Neuronal stem cell (in vitro differentiated cells): ENCODE results near the gene USP53.

ENCODE experiments used
- DNase-seq: peaks from one replicate; pipeline ENCODE4 v3.0.0-alpha.2; 2013; ENCODE audit warnings: low spot score
- H2AFZ ChIP-seq: one replicate; pipeline ENCODE4 v1.6.1; 2013; ENCODE audit warnings: mild to moderate bottlenecking, low read length, inconsistent platforms
- H2AK5ac ChIP-seq: 2 replicates; pipeline ENCODE4 v1.6.1; 2013; ENCODE audit warnings: low read depth, mild to moderate bottlenecking, inconsistent platforms, low read length, moderate library complexity, mixed read lengths
- H2BK120ac ChIP-seq: 2 replicates; pipeline ENCODE4 v1.6.1; 2013; ENCODE audit warnings: low read depth, mild to moderate bottlenecking, inconsistent platforms, low read length, moderate library complexity, mixed read lengths
- H2BK12ac ChIP-seq: one replicate; pipeline ENCODE4 v1.6.1; 2013; ENCODE audit warnings: low read length, inconsistent platforms
- H2BK15ac ChIP-seq: 2 replicates; pipeline ENCODE4 v1.6.1; 2013; ENCODE audit warnings: mild to moderate bottlenecking, low read length, inconsistent platforms, mixed read lengths
- H2BK5ac ChIP-seq: one replicate; pipeline ENCODE4 v1.6.1; 2013; ENCODE audit warnings: inconsistent platforms, mild to moderate bottlenecking, low read length, moderate library complexity
- H3K14ac ChIP-seq: one replicate; pipeline ENCODE4 v1.6.1; 2013; ENCODE audit warnings: low read length, inconsistent platforms
- H3K18ac ChIP-seq: 2 replicates; pipeline ENCODE4 v1.6.1; 2013; ENCODE audit warnings: low read length, inconsistent platforms
- H3K23ac ChIP-seq: 2 replicates; pipeline ENCODE4 v1.6.1; 2013; ENCODE audit warnings: low read depth, mild to moderate bottlenecking, mixed read lengths, low read length, inconsistent platforms; ENCODE audit not compliant: poor library complexity
- H3K27ac ChIP-seq: replicated peaks from 3 replicates; pipeline ENCODE4 v1.5.1; 2013; ENCODE audit warnings: low read length, inconsistent platforms
- H3K27me3 ChIP-seq, 3 experiments: 2 replicates each; pipeline ENCODE4 v1.6.1; 2013; ENCODE audit warnings: low read length in 3 of 3, mild to moderate bottlenecking in 2 of 3, inconsistent platforms in 1 of 3, low read depth in 1 of 3, mixed read lengths in 1 of 3, moderate library complexity in 1 of 3; ENCODE audit not compliant: control insufficient read depth in 3 of 3, insufficient read depth in 3 of 3
- H3K36me3 ChIP-seq, 2 donors: replicated peaks in 1 of 2; 2 replicates each; pipeline ENCODE4 v1.6.1; 2013; ENCODE audit warnings: low read length in 2 of 2; ENCODE audit not compliant: control insufficient read depth in 2 of 2, insufficient read depth in 2 of 2
- H3K4ac ChIP-seq: 2 replicates; pipeline ENCODE4 v1.6.1; 2013; ENCODE audit warnings: inconsistent platforms, mild to moderate bottlenecking, low read length, moderate library complexity
- H3K4me1 ChIP-seq, 2 donors: 1 replicate in 1 of 2; 2 replicates in 1 of 2; pipeline ENCODE4 v1.6.1; 2013; ENCODE audit warnings: low read length in 2 of 2, low read depth in 1 of 2; ENCODE audit not compliant: control insufficient read depth in 2 of 2, insufficient read depth in 1 of 2
- H3K4me2 ChIP-seq: one replicate; pipeline ENCODE4 v1.6.1; 2013; ENCODE audit warnings: mild to moderate bottlenecking, low read length, inconsistent platforms; ENCODE audit not compliant: insufficient read depth, poor library complexity, severe bottlenecking
- H3K4me3 ChIP-seq, 2 donors: 2 replicates each; pipeline ENCODE4 v1.5.1; 2013; ENCODE audit warnings: low read length in 2 of 2, mild to moderate bottlenecking in 2 of 2, inconsistent platforms in 1 of 2, moderate library complexity in 1 of 2
- H3K79me1 ChIP-seq: one replicate; pipeline ENCODE4 v1.6.1; 2013; ENCODE audit warnings: low read depth, mild to moderate bottlenecking, inconsistent platforms, low read length, moderate library complexity
- H3K9ac ChIP-seq: one replicate; pipeline ENCODE4 v1.6.1; 2013; ENCODE audit warnings: mild to moderate bottlenecking, low read depth, low read length, inconsistent platforms; ENCODE audit not compliant: poor library complexity
- H3K9me3 ChIP-seq, 2 donors: replicated peaks in 1 of 2; 2 replicates each; pipeline versions ENCODE3 to v1.6.1; 2013; ENCODE audit warnings: low read length in 2 of 2, mild to moderate bottlenecking in 2 of 2, inconsistent platforms in 1 of 2, low read depth in 1 of 2, mixed read lengths in 1 of 2, moderate library complexity in 1 of 2; ENCODE audit not compliant: control insufficient read depth in 2 of 2, insufficient read depth in 1 of 2
- H4K8ac ChIP-seq: one replicate; pipeline ENCODE4 v1.6.1; 2013; ENCODE audit warnings: low read depth, mild to moderate bottlenecking, inconsistent platforms, low read length, moderate library complexity
- H4K91ac ChIP-seq: one replicate; pipeline ENCODE4 v1.6.1; 2013; ENCODE audit warnings: low read length, low read depth, mild to moderate bottlenecking, inconsistent platforms; ENCODE audit not compliant: poor library complexity
- WGBS, 2 donors: extraction: QIAGEN DNeasy Blood & Tissue Kit; methylation state at CpG; one replicate each; pipeline ENCODE4 v1.1.7; 2013; ENCODE audit warnings: missing lambda C conversion rate in 2 of 2, mixed read lengths in 1 of 2; ENCODE audit not compliant: insufficient read length in 2 of 2, insufficient replicate concordance in 1 of 2; ENCODE audit errors: extremely low coverage in 2 of 2; 5-methylcytosine and 5-hydroxymethylcytosine counted together

Gene USP53

DNA sequence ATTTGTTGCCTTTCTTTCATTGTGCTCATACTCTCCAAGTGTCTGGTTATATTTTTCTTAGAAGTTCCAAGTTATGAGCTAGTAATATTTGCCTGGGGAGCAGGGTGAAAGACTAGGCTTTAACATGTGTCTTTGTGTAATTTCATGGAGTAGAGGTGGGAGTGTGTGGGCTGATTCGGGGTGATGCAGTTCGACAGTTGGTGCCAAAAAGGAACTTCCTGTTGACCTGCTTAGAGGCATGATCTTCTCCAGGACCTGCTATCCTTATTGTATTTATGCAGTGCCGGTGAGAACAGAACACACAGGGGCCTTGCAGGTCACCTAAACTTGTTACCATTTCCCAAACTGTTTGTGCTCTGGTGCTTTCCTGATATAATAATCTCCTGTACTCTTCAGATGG, 21.2 kb downstream of the USP53 start:
- no peak overlapping the region for H4K91ac ChIP-seq
- no peak overlapping the region for H3K18ac ChIP-seq
- H2BK5ac ChIP-seq = no peak overlapping the region
- no peak overlapping the region for H2BK120ac ChIP-seq
- H3K4me1 ChIP-seq = peaks cover 0 to 2% of the 10 kb centered on the region in 2 donors
- H3K9me3 ChIP-seq = peaks cover 0 to 3% of the 10 kb centered on the region in 2 donors
- H4K8ac ChIP-seq = no peak overlapping the region
- WGBS, 2 donors = no CpG with 5 or more reads among the region's 3 CpGs
- no peaks in the 10 kb centered on the region for H3K27me3 ChIP-seq
- H3K36me3 ChIP-seq = no peaks in the 10 kb centered on the region
- H3K4me2 ChIP-seq = no peak overlapping the region
- H3K23ac ChIP-seq = no peak overlapping the region
- H2AFZ ChIP-seq = peak overlapping the region; percentile 38
- no peak overlapping the region for H2AK5ac ChIP-seq
- DNase-seq = no peak
- no peak overlapping the region for H2BK15ac ChIP-seq
- no peak overlapping the region for H3K14ac ChIP-seq
- no peaks in the 10 kb centered on the region for H3K79me1 ChIP-seq
- H3K4ac ChIP-seq = no peak overlapping the region
- H3K4me3 ChIP-seq = no peak overlapping the region
- H3K27ac ChIP-seq = no peak overlapping the region
- no peak overlapping the region for H2BK12ac ChIP-seq
- no peak overlapping the region for H3K9ac ChIP-seq

- H3K9ac ChIP-seq = no peak overlapping the region
- no peak overlapping the region for H2AK5ac ChIP-seq
- no peaks in the 10 kb centered on the region for H3K79me1 ChIP-seq
- DNase-seq = no peak
- H3K36me3 ChIP-seq = no peaks in the 10 kb centered on the region
- no peak overlapping the region for H3K27ac ChIP-seq
- no peak overlapping the region for H2BK120ac ChIP-seq
- peaks cover 0 to under 1% of the 10 kb centered on the region in 2 donors for H3K9me3 ChIP-seq
- H3K14ac ChIP-seq = no peak overlapping the region
- H2BK5ac ChIP-seq = no peak overlapping the region
- no peak overlapping the region for H2AFZ ChIP-seq
- no peak overlapping the region for H3K4me2 ChIP-seq
- WGBS, 2 donors = no CpG with 5 or more reads among the region's 9 CpGs
- no peak overlapping the region for H3K23ac ChIP-seq
- no peak overlapping the region for H4K8ac ChIP-seq
- no peak overlapping the region for H4K91ac ChIP-seq
- no peak overlapping the region for H2BK15ac ChIP-seq
- H3K18ac ChIP-seq = no peak overlapping the region
- H2BK12ac ChIP-seq = no peak overlapping the region
- no peak overlapping the region for H3K4me3 ChIP-seq
- H3K4me1 ChIP-seq = peaks cover 0 to 2% of the 10 kb centered on the region in 2 donors
- H3K27me3 ChIP-seq = no peaks in the 10 kb centered on the region
- no peak overlapping the region for H3K4ac ChIP-seq
Observed at GRCh38 chr4:119237201-119237600, 24.7 kb downstream of the USP53 start.

DNA sequence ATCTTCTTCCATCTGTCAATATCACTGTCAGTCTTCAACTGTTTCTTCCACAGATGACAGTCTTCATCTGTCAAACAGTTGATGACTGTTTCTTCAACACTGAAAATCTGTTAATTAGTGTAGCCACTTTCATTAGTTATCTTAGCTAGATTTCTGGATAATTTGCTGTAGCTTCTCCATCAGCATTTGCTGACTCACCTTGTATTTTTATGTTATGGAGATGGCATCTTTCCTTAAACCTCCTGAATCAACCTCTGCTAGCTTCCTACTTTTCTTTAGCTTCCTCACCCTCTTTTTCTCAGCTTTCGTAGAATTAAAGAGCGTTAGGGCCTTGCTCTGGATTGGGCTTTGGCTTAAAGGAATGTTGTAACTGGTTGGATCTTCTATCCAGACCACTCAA, 25.1 kb downstream of the USP53 start:
- Histone ChIP-seq H3K79me1 (no peaks in the 10 kb centered on the region), H3K18ac (no peak overlapping the region), H3K9ac (no peak overlapping the region), H3K4me3 (no peak overlapping the region), H3K9me3 (no peaks in the 10 kb centered on the region), H3K4me2 (no peak overlapping the region), H3K14ac (no peak overlapping the region), H2BK5ac (no peak overlapping the region), H2BK15ac (no peak overlapping the region), H3K4ac (no peak overlapping the region), H4K91ac (no peak overlapping the region), H4K8ac (no peak overlapping the region), H2BK120ac (no peak overlapping the region), H3K27ac (no peak overlapping the region), H2AFZ (no peak overlapping the region), H2AK5ac (no peak overlapping the region), H3K23ac (no peak overlapping the region), H3K27me3 (no peaks in the 10 kb centered on the region), H2BK12ac (no peak overlapping the region), H3K4me1 (peaks cover 0 to 2% of the 10 kb centered on the region in 2 donors), H3K36me3 (no peaks in the 10 kb centered on the region)
- DNase-seq = no peak
- no CpG with 5 or more reads among the region's 2 CpGs for WGBS, 2 donors

DNA sequence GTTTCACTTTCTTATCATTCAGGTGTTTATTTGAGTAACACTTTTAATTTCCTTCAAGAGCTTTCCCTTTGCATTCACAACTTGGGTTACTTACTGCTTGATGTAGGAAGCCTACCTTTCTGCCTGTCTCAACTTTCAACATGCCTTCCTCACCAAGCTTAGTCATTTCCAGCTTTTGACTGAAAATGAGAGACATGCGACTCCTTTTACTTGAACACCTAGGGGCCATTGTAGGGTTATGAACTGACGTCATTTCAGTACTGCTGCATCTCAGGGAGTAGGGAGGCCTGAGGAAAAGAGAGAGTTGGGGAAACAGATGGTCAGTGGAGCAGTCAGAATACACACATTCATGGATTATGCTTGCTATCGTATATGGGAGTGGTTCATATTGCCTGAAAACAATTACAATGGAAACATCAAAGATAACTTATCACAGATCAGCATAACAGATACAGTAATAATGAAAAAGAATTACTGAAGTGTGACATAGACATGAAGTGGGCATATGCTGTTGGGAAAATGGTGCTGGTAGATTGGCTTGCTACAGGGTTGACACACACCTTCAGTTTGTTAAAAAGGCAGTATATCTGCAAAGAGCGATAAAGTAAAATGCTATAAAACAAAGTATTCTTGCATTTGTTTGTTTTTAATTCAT, 25.7 kb downstream of the USP53 start:
- no peak for DNase-seq
- Histone ChIP-seq H3K23ac (no peak overlapping the region), H3K4me2 (no peak overlapping the region), H3K36me3 (no peaks in the 10 kb centered on the region), H2BK120ac (no peak overlapping the region), H2BK15ac (no peak overlapping the region), H3K27me3 (no peaks in the 10 kb centered on the region), H4K91ac (no peak overlapping the region), H3K27ac (no peak overlapping the region), H3K9me3 (no peaks in the 10 kb centered on the region), H2BK12ac (no peak overlapping the region), H3K9ac (no peak overlapping the region), H3K4ac (no peak overlapping the region), H3K79me1 (no peaks in the 10 kb centered on the region), H2AK5ac (no peak overlapping the region), H2BK5ac (no peak overlapping the region), H3K4me1 (peaks cover 0 to 2% of the 10 kb centered on the region in 2 donors), H4K8ac (no peak overlapping the region), H3K18ac (no peak overlapping the region), H2AFZ (no peak overlapping the region), H3K4me3 (no peak overlapping the region), H3K14ac (no peak overlapping the region)
- no CpG with 5 or more reads among the region's 4 CpGs for WGBS, 2 donors
